ENCODE measurements around the gene SLC27A2.

The SLC27A2 gene

DNA sequence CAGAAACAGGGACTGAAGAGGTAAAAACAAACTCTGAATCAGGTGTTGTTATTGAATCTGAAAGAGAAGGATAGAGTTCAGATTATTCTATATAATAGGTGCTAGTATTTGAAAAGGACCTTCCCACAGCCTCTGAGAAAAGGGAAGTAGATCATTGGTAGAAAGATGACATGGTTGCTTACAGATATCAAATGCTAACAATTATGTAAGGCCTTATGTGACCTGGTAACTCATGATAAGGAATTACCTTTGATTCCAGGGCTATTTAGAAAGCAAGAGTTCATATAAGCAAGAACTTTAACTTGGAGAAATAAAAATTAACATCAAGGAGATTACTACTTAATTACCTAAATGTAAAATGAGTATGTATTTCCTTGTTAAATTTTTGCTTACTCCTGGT is 7.6 kb downstream of the SLC27A2 start:
- H3K4me3 ChIP-seq (replicated peaks; ENCODE audit: low read depth, low read length): no peak overlapping the region
- TF ChIP-seq, protein P1, sequence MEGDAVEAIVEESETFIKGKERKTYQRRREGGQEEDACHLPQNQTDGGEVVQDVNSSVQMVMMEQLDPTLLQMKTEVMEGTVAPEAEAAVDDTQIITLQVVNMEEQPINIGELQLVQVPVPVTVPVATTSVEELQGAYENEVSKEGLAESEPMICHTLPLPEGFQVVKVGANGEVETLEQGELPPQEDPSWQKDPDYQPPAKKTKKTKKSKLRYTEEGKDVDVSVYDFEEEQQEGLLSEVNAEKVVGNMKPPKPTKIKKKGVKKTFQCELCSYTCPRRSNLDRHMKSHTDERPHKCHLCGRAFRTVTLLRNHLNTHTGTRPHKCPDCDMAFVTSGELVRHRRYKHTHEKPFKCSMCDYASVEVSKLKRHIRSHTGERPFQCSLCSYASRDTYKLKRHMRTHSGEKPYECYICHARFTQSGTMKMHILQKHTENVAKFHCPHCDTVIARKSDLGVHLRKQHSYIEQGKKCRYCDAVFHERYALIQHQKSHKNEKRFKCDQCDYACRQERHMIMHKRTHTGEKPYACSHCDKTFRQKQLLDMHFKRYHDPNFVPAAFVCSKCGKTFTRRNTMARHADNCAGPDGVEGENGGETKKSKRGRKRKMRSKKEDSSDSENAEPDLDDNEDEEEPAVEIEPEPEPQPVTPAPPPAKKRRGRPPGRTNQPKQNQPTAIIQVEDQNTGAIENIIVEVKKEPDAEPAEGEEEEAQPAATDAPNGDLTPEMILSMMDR (IDR thresholded peaks at IDR 0.05; ENCODE audit: low read depth, low read length, missing control alignments): no peak
- no peak for DNase-seq (ENCODE audit: extremely low read depth, low read depth)

DNA sequence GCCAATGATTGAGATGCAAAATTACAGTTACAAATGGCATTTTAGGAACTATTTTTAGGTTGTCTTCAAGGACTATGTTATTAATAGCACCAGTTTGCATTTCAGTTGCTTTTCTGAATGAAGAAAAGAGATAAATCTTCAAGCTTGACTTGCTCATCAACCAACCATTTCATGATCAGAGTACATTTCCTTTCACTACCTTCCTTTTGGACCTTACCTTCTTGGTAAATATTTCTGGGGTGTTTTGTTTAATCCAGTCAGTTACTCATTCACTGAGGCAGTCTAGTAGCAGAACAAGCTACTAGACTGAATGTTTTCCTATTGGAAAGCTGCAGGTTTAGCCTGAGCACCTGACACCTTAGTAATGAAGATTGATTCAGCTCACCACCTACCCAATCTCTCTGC is 8.2 kb downstream of the SLC27A2 start:
- TF ChIP-seq, protein P1 (IDR thresholded peaks at IDR 0.05; ENCODE audit: low read depth, low read length, missing control alignments): no peak
- no peak for DNase-seq (ENCODE audit: extremely low read depth, low read depth)
- no peak overlapping the region for H3K4me3 ChIP-seq (replicated peaks; ENCODE audit: low read depth, low read length)

DNA sequence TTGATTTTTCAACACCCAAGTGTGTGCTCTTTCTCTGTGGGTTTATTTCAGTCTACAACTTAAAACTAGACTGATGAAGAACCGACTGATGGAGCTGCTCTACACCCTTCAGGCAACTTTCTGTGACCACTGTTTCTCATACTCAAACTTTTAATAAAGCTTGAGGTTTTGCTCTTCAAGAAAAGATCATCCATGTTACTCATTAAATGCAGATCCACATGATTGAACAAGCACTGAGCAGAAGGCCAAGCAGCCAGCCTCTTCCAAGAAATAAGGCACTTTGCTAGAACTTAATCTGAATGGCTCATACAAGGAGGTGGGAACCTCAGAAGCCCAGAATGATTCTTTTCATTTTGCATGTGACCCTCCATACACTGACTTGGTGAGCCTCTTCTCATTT is 8.7 kb downstream of the SLC27A2 start:
- TF ChIP-seq, protein P1 (IDR thresholded peaks at IDR 0.05; ENCODE audit: low read depth, low read length, missing control alignments): no peak
- no peak for DNase-seq (ENCODE audit: extremely low read depth, low read depth)
- no peak overlapping the region for H3K4me3 ChIP-seq (replicated peaks; ENCODE audit: low read depth, low read length)

DNA sequence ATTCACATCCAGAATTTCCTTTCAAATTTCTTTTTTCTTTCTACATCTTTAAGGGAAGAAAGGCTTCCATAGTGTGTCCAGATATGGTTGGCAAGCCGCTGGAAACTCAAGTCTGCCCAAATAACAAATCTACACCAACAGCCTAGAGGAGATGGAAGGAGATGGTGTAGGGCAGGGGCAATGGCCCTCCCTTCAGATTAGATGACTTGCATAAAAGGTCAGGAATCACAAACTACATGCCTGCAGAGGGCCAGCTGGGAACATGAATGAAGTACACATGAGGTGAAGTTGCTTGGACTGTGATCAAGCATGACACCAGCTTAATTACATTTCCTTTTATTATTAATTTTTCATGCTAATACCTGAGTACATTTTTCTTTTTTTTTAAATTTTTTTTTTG is 10.2 kb downstream of the SLC27A2 start:
- H3K4me3 ChIP-seq (replicated peaks; ENCODE audit: low read depth, low read length): no peak overlapping the region
- DNase-seq (ENCODE audit: extremely low read depth, low read depth): no peak
- TF ChIP-seq, protein P1 (IDR thresholded peaks at IDR 0.05; ENCODE audit: low read depth, low read length, missing control alignments): no peak

DNA sequence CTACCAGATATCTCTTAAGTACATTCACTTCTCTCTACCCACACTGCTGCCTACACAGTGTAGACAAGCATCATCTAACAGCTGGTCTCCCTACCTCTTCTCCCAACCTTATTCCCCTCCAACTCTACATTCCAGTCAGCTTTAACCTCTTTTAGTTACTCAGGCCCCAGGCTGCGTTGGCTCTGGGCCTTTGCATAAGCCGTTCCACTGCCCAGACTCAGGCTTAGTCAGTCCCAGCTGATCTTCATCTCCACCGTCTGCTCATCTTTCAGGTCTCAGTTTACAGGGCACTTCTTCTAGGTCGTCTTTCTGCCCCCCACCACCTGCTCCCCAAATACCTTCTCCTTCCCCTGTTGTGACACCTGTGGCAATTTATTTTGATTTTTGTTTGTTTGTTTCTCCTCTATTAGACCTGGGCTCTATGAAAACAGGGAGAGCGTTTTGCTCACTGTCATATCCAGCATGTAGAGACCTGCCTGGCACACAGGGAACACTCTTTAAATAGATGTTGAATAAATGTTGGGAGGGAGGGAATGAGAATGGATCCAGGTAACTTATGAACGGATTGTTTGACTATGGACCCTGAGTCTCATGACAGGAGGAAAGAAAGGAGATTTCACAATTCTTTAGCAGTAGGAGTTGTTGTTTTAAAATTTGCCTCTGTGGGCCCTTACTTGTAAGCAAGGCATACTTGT is 11.1 kb downstream of the SLC27A2 start:
- no peak for DNase-seq (ENCODE audit: extremely low read depth, low read depth)
- no peak overlapping the region for H3K4me3 ChIP-seq (replicated peaks; ENCODE audit: low read depth, low read length)

DNA sequence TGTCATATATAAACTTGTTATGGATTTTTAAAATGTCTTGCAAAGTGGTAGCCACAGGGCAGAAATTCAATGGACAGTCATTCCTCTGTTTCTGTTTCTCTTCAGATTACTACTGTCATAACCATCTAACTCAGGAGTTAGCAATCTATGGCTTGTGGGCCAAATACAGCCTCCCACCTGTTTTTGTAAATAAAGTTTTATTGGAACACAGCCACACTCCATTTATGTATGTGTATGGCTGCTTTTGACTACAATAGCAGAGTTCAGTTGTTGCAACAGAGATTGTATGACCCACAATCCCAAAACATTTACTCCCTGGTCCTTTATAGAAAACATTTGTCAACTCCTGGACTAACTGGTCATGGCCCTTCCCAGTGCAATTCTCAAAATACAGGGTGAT is 20.0 kb downstream of the SLC27A2 start:
- H3K4me3 ChIP-seq (replicated peaks; ENCODE audit: low read depth, low read length): no peak overlapping the region
- TF ChIP-seq, protein P1 (IDR thresholded peaks at IDR 0.05; ENCODE audit: low read depth, low read length, missing control alignments): no peak
- DNase-seq (ENCODE audit: extremely low read depth, low read depth): no peak

More for the DNA sequence above, 11.1 kb downstream of the SLC27A2 start:
- TF ChIP-seq, protein P1 (IDR thresholded peaks at IDR 0.05; ENCODE audit: low read depth, low read length, missing control alignments): no peak

DNA sequence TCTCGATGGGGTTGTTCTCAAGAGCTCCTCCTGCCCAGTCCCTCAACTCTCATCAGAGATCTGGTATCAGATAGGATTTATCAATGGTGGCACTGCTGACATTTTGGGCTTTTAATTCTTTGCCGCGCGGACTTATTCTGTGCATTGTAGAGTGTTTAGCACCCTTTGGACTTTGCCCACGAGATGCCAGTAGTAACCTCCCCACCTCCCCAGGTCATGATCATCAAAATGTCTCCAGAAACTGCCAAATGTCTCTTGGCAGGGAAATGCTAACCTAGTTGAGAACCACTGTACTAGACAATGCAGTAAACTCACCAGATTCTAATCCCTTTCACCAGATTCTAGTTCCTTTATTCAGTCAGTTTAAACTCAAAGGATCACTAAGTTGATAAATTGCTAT is 24.0 kb downstream of the SLC27A2 start:
- H3K4me3 ChIP-seq (replicated peaks; ENCODE audit: low read depth, low read length): no peak overlapping the region
- TF ChIP-seq, protein P1 (IDR thresholded peaks at IDR 0.05; ENCODE audit: low read depth, low read length, missing control alignments): no peak
- DNase-seq (ENCODE audit: extremely low read depth, low read depth): no peak

Data from HFF-Myc (cell line).